ENCODE results near the gene DLG2.

DNA sequence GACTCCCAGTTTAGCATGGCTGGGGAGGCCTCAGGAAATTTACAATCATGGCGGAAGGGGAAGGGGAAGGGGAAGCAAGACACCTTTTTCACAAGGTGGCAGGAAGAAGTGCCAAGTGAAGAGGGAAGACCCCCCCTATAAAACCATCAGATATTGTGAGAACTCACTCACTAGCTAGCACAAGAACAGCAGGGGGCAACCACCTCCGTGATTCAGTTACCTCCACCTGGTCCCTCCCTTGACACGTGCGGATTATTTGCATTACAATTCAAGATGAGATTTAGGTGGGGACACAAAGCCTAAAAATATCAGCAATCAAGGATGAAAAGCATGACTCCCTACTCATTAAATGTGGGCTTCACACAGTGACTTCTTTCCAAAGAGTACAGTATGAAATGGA, 2186.0 kb downstream of the DLG2 start:
- no peak for TF ChIP-seq CTCF (IDR thresholded peaks at IDR 0.05; ENCODE audit: low read depth, low read length, poor library complexity, severe bottlenecking)
- no peak for TF ChIP-seq EZH2phosphoT487 (IDR thresholded peaks at IDR 0.05; ENCODE audit: borderline replicate concordance, low read length)

Measured in DOHH2 (cell line).